ENCODE measurements around the gene TNS1.

- TF ChIP-seq CTCF (IDR thresholded peaks at IDR 0.05) (no peak), POLR2A (IDR thresholded peaks at IDR 0.05) (no peak)
These were observed 214.2 kb downstream of the TNS1 start for GRCh38 chr2:217788669-217789002.

Data from thyroid gland (tissue), 4 donors.